Measurements from ENCODE around the gene CHD2.
"Not testable (repeated sequence)": the region's sequence is repeated elsewhere in the genome, so short reads cannot be mapped to it uniquely, and the experiment has no call there.

- TF ChIP-seq CTCF (IDR thresholded peaks at IDR 0.05), result peak in 1 of 4 experiments; percentile 14
- not testable (repeated sequence) for TF ChIP-seq POLR2A (IDR thresholded peaks at IDR 0.05)
Measured at GRCh38 chr15:93062628-93063261, 162.6 kb downstream of the CHD2 start.

All from sigmoid colon (tissue), 3 donors.